ENCODE data around the gene ARHGAP6.

DNA sequence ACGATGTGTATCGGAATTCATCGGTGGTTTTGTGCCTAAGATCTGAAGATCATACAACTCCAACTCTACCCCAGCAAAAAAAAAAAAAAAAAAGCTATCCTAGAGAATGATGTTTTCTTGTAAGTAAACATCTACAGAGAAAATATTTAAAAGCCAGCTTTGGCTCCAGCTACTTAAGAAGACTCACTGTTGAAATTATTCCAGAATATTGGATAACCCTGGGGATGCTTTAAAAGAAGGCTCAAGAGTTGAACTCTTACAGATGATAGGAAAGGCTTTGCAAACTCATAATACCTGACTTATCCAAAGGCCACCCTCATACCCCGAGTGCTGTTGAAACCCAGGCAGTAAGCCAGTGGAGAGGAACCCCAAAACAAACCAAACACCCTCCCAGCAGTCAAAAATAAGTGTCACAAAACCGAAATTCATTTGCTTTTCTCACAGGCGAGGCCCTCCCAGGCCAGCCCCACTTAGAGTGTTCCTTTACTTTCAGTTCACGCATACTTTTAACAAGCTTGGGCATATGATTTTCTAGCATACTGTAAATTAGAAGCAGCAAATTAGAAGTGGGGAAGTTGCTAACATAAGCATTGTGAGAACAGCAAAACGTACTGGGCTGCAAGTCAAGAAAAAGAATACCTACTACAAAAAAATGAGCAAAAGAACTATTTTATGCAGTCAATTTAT, 375.2 kb downstream of the ARHGAP6 start:
- no peak for TF ChIP-seq POLR2A (IDR thresholded peaks at IDR 0.05)
- TF ChIP-seq, protein P1, sequence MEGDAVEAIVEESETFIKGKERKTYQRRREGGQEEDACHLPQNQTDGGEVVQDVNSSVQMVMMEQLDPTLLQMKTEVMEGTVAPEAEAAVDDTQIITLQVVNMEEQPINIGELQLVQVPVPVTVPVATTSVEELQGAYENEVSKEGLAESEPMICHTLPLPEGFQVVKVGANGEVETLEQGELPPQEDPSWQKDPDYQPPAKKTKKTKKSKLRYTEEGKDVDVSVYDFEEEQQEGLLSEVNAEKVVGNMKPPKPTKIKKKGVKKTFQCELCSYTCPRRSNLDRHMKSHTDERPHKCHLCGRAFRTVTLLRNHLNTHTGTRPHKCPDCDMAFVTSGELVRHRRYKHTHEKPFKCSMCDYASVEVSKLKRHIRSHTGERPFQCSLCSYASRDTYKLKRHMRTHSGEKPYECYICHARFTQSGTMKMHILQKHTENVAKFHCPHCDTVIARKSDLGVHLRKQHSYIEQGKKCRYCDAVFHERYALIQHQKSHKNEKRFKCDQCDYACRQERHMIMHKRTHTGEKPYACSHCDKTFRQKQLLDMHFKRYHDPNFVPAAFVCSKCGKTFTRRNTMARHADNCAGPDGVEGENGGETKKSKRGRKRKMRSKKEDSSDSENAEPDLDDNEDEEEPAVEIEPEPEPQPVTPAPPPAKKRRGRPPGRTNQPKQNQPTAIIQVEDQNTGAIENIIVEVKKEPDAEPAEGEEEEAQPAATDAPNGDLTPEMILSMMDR (IDR thresholded peaks at IDR 0.05): no peak
